ENCODE measurements around the gene MCHR2.

DNA sequence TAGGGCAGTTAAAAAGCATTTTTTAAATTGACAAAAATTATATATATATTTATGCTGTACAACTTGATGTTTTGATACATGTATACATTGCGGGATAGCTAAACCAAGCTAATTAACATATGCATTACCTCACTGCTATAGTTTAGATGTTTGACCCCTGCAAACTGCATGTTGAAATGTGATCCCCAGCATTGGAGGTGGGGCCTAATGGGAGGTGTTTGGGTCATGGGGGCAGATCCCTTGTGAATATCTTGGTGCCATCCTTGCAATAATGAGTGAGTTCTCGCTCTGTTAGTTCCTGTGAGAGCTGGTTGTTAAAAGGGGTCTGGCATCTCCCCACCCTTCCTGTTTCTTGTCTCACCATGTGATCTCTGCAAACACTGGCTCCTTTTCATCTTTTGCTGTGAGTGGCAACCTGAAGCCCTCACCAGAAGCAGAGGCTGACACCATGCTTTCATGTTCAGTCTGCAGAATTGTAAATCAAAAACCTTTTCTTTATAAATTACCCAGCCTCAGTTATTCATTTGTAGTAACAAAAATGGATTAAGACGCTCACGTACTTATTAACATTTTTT is 111.8 kb downstream of the MCHR2 start:
- no peak for TF ChIP-seq CTCF (IDR thresholded peaks at IDR 0.05)
- TF ChIP-seq POLR2A (IDR thresholded peaks at IDR 0.05), result no peak

All from thyroid gland (tissue), 4 donors.